AG09309 (cell line): ENCODE results near the gene RAPH1.

Source experiments
- DNase-seq: peaks from one replicate; pipeline ENCODE4 v3.0.0-alpha.2; 2010; ENCODE audit warnings: low read depth
- H3K4me3 ChIP-seq: 2 replicates; pipeline ENCODE4 v1.5.1; 2011; ENCODE audit warnings: mild to moderate bottlenecking, low read depth, low read length, moderate library complexity; ENCODE audit not compliant: control insufficient read depth
- TF ChIP-seq, protein P1 (sequence below): IDR thresholded peaks from 2 replicates; pipeline ENCODE4 v1.5.1; 2011; ENCODE audit warnings: mild to moderate bottlenecking, low read depth, low read length, inconsistent platforms; ENCODE audit not compliant: insufficient read depth, control insufficient read depth; ENCODE audit errors: missing control alignments

Gene RAPH1

DNA sequence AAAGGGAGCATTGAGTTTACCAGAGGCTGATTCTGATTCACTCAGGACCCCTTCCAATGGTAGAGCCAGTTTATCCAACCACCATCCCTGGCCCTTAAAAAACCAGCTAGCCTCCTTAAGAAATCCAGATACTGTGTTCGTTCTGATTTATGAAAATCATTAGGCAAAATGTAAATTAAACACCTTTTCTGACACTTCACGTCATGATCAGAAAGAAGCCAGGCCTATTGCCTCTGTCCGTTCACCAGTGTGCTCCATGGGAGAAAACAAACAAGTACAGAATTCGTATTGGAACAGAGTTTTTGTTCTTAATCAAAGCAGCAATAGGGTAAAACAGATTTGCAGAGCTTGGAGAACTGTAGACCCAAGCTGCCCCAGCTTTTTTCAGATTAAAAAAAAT is 31.1 kb upstream of the RAPH1 start:
- DNase-seq, result no peak
- TF ChIP-seq, protein P1, sequence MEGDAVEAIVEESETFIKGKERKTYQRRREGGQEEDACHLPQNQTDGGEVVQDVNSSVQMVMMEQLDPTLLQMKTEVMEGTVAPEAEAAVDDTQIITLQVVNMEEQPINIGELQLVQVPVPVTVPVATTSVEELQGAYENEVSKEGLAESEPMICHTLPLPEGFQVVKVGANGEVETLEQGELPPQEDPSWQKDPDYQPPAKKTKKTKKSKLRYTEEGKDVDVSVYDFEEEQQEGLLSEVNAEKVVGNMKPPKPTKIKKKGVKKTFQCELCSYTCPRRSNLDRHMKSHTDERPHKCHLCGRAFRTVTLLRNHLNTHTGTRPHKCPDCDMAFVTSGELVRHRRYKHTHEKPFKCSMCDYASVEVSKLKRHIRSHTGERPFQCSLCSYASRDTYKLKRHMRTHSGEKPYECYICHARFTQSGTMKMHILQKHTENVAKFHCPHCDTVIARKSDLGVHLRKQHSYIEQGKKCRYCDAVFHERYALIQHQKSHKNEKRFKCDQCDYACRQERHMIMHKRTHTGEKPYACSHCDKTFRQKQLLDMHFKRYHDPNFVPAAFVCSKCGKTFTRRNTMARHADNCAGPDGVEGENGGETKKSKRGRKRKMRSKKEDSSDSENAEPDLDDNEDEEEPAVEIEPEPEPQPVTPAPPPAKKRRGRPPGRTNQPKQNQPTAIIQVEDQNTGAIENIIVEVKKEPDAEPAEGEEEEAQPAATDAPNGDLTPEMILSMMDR, result no peak
- no peak overlapping the region for H3K4me3 ChIP-seq

DNA sequence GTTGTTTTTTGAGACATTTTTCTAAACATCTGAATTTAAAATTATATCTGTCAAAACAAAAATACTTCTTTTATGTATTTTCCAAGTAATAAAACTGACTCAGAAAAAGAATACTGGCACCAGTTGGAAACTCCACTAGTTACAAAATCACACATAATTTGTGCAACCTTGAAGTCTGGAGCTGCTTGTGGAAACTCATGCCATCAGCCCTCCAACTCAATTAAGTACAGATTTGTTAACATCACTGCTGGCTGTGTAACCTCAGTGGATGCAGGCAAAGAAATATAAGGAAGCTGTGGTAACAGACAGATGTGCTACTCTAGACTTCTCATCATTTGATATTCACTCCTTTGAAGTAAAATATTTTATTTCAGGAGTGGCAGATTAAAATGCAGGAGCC is 30.0 kb upstream of the RAPH1 start:
- no peak overlapping the region for H3K4me3 ChIP-seq
- TF ChIP-seq, protein P1, result no peak
- no peak for DNase-seq

DNA sequence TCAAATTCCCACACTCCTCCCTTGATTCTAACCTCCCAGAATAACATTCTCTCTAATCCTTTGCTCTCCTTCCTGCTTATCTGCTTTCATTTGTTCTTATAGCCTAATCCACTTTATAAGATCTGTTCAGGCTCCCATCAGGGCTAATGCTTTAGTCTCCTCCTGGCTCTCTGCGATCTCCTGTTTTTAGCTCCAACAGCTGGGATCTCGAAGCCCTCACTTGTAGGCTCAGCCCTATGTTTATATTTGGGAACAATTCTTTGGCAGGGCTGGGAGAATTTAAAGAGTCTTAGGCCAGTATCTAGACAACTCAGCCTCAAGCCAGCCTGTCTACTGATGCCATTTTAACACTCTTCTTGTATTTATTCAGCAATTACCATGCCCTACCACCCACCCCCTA is 27.2 kb upstream of the RAPH1 start:
- TF ChIP-seq, protein P1, result no peak
- no peak overlapping the region for H3K4me3 ChIP-seq
- DNase-seq, result no peak

DNA sequence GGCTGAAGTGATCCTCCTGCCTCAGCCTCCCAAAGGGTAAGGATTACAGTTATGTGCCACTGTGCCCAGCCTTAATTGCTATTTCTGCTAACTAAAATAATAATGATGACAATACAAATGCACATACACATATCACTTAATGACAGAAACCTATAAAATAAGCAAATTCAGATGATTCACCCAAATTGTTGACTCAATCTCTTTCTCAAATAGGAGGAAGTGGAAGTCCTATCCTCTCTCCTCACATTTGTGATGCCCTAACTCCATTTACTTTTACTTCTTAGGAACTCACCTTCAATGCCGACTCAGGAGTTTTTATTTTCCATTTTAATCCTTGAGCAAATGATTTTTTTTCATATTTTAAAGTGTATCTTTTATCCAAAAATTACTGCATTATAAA is 24.5 kb upstream of the RAPH1 start:
- TF ChIP-seq, protein P1, result no peak
- H3K4me3 ChIP-seq, result no peak overlapping the region
- no peak for DNase-seq

DNA sequence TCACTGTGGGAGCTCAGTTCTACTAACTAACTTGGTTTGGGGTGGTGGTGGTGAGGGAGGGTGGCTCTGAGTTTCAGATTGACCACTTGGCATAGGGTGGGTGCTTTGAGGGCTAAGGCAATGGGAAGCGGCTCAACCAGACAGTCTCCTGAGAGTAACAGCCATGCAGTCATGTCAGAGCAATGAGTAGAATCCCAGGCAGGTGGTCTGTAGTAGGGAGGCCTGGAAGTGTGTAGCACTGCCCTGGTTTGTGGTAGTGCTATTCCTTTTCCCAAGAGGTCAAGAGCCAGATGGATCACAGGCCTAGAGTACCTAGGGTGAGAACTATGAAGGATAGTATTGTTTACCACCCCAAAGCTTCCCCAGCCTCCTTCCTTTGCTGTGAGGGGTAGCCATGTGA is 18.7 kb upstream of the RAPH1 start:
- no peak for DNase-seq

DNA sequence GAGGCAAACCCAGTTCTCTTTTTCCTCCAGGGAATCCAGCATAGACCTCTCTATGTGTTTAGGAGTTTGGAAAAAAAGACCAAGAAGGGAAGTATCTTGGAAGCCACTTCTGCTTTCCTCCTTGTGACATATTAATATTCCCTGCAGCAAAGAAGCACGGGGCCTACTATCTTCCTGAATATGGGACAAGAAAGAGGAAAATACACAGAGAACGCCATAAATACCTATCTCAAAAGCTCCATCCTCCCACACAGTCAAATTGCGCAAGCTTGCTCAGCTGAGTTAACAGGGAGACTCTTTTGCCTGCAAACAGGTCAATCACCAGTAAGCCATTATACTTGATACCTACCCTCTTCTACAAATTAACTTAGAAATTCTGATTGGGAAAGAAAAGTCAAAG is 16.7 kb upstream of the RAPH1 start:
- DNase-seq, result no peak
- TF ChIP-seq, protein P1, result no peak

More for the DNA sequence above, 18.7 kb upstream of the RAPH1 start:
- H3K4me3 ChIP-seq, result no peak overlapping the region
- TF ChIP-seq, protein P1, result no peak

DNA sequence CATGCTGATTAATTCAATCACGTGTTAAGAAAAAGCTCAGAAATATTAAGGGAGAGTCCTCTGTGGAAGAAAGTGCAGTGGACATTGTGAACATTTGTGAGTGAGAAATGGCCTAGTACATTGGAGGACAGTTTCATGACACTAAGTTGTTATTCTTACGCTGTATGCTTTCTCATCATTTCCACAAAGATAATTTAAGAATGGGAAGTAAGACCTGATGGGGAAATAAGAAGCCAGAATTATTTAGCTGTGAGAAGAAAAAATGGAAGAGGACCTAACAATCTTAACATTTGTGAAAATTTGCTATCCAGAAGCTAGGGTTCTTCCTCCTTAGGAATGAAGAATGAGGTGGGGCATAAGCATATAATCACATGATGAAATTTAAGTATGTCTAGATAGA is 15.2 kb upstream of the RAPH1 start:
- no peak for DNase-seq
- TF ChIP-seq, protein P1, result no peak
- no peak overlapping the region for H3K4me3 ChIP-seq

More for the DNA sequence above, 16.7 kb upstream of the RAPH1 start:
- no peak overlapping the region for H3K4me3 ChIP-seq
